GM19455 (cell line): ENCODE data around the gene BAIAP2L2.
"Not testable (repeated sequence)": the region's sequence is repeated elsewhere in the genome, so short reads cannot be mapped to it uniquely, and the experiment has no call there.

Source experiments
- ATAC-seq: cut with Tn5 transposase; IDR thresholded peaks from one replicate; pipeline ENCODE4 v1.9.1; 2021; ENCODE audit not compliant: unreplicated experiment

Gene BAIAP2L2

GRCh38 chr22:38081941-38082828 lies 28.3 kb downstream of the BAIAP2L2 start:
- ATAC-seq: no peak

GRCh38 chr22:38081636-38081940 lies 28.9 kb downstream of the BAIAP2L2 start:
- ATAC-seq: no peak

- no peak for ATAC-seq
Observed at GRCh38 chr22:38080850-38081635, 29.4 kb downstream of the BAIAP2L2 start.

GRCh38 chr22:38080474-38080849 lies 30.0 kb downstream of the BAIAP2L2 start:
- ATAC-seq: no peak

GRCh38 chr22:38079804-38080203 lies 30.7 kb downstream of the BAIAP2L2 start:
- ATAC-seq: no peak

GRCh38 chr22:38079208-38079607 lies 31.3 kb downstream of the BAIAP2L2 start:
- not testable (repeated sequence) for ATAC-seq

GRCh38 chr22:38078046-38078840 lies 32.2 kb downstream of the BAIAP2L2 start:
- ATAC-seq: no peak

- no peak for ATAC-seq
Observed at GRCh38 chr22:38077595-38077994, 32.9 kb downstream of the BAIAP2L2 start.

- no peak for ATAC-seq
Observed at GRCh38 chr22:38077096-38077495, 33.4 kb downstream of the BAIAP2L2 start.

- ATAC-seq: no peak
Observed at GRCh38 chr22:38075961-38076360, 34.5 kb downstream of the BAIAP2L2 start.

- no peak for ATAC-seq
Observed at GRCh38 chr22:38075105-38075825, 35.2 kb downstream of the BAIAP2L2 start.

- ATAC-seq: no peak
Observed at GRCh38 chr22:38074181-38075104, 36.0 kb downstream of the BAIAP2L2 start.

- ATAC-seq: no peak
Observed at GRCh38 chr22:38073150-38074130, 37.0 kb downstream of the BAIAP2L2 start.

GRCh38 chr22:38072322-38073149 lies 37.9 kb downstream of the BAIAP2L2 start:
- no peak for ATAC-seq

GRCh38 chr22:38071421-38072321 lies 38.8 kb downstream of the BAIAP2L2 start:
- ATAC-seq: no peak

- no peak for ATAC-seq
Observed at GRCh38 chr22:38070250-38070921, 40.1 kb downstream of the BAIAP2L2 start.
